KMS-11 (cell line): Measurements from ENCODE around the gene IFIH1.

ENCODE experiments used
- H2AFZ ChIP-seq: fragments of 200-600 bp; sonication (generic); 2 replicates; pipeline ENCODE4 v1.6.1; 2016; ENCODE audit warnings: antibody characterized with exemption, mixed run types, low read depth
- H3K27ac ChIP-seq: fragments of 200-600 bp; sonication (generic); 2 replicates; pipeline ENCODE4 v1.6.1; 2016; ENCODE audit warnings: mild to moderate bottlenecking, mixed run types
- H3K27me3 ChIP-seq: fragments of 200-600 bp; sonication (generic); 2 replicates; pipeline ENCODE4 v1.6.1; 2017; ENCODE audit warnings: mild to moderate bottlenecking, low read depth, mixed run types, moderate library complexity; ENCODE audit not compliant: insufficient read depth
- H3K36me3 ChIP-seq: fragments of 200-600 bp; sonication (generic); 2 replicates; pipeline ENCODE4 v1.6.1; 2017; ENCODE audit warnings: mild to moderate bottlenecking, mixed run types; ENCODE audit not compliant: insufficient read depth
- H3K4me1 ChIP-seq: fragments of 200-600 bp; sonication (generic); 2 replicates; pipeline ENCODE4 v1.6.1; 2016; ENCODE audit warnings: mild to moderate bottlenecking, low read depth, mixed run types; ENCODE audit not compliant: poor library complexity, severe bottlenecking
- H3K4me2 ChIP-seq: fragments of 200-600 bp; sonication (generic); 2 replicates; pipeline ENCODE4 v1.7.0; 2016; ENCODE audit warnings: mild to moderate bottlenecking, mixed run types
- H3K4me3 ChIP-seq: fragments of 200-600 bp; sonication (generic); IDR thresholded peaks from 2 replicates; pipeline ENCODE4 v1.6.1; 2017; ENCODE audit warnings: low read depth, low read length, mixed read lengths; ENCODE audit not compliant: insufficient read depth
- H3K79me2 ChIP-seq: fragments of 200-600 bp; sonication (generic); 2 replicates; pipeline ENCODE4 v1.6.1; 2016; ENCODE audit warnings: low read depth, mixed run types; ENCODE audit not compliant: insufficient read depth
- H3K9ac ChIP-seq: fragments of 200-600 bp; sonication (generic); 2 replicates; pipeline ENCODE4 v1.6.1; 2016; ENCODE audit warnings: mild to moderate bottlenecking, mixed run types
- H4K20me1 ChIP-seq: fragments of 200-600 bp; sonication (generic); 2 replicates; pipeline ENCODE4 v1.6.1; 2016; ENCODE audit warnings: mild to moderate bottlenecking, mixed run types; ENCODE audit not compliant: insufficient read depth
- CTCF ChIP-seq: fragments of 200-600 bp; sonication (generic); conservative IDR thresholded peaks from 2 replicates; pipeline ENCODE4 v1.6.1; 2017; ENCODE audit warnings: low read depth, mild to moderate bottlenecking, antibody characterized with exemption, low read length, moderate library complexity, mixed read lengths

Gene IFIH1

GRCh38 chr2:162257425-162257824 lies 61.1 kb downstream of the IFIH1 start:
- H2AFZ ChIP-seq = no peak overlapping the region
- no peak overlapping the region for H3K4me2 ChIP-seq
- no peaks in the 10 kb centered on the region for H3K36me3 ChIP-seq
- no peaks in the 10 kb centered on the region for H4K20me1 ChIP-seq
- H3K27ac ChIP-seq = no peak overlapping the region
- H3K27me3 ChIP-seq = no peaks in the 10 kb centered on the region
- no peak overlapping the region for H3K4me3 ChIP-seq
- peaks cover 13% of the 10 kb centered on the region for H3K4me1 ChIP-seq
- no peak for TF ChIP-seq CTCF
- H3K9ac ChIP-seq = no peak overlapping the region
- no peaks in the 10 kb centered on the region for H3K79me2 ChIP-seq

- TF ChIP-seq CTCF = no peak
Measured at GRCh38 chr2:162256591-162256991, 61.9 kb downstream of the IFIH1 start.

GRCh38 chr2:162254236-162254871 lies 64.1 kb downstream of the IFIH1 start:
- H3K4me2 ChIP-seq = no peak overlapping the region
- H3K79me2 ChIP-seq = no peaks in the 10 kb centered on the region
- no peak overlapping the region for H3K4me3 ChIP-seq
- no peaks in the 10 kb centered on the region for H4K20me1 ChIP-seq
- H3K36me3 ChIP-seq = no peaks in the 10 kb centered on the region
- no peak for TF ChIP-seq CTCF
- no peak overlapping the region for H2AFZ ChIP-seq
- H3K27me3 ChIP-seq = no peaks in the 10 kb centered on the region
- H3K9ac ChIP-seq = no peak overlapping the region
- H3K4me1 ChIP-seq = no peaks in the 10 kb centered on the region
- no peak overlapping the region for H3K27ac ChIP-seq

More at GRCh38 chr2:162256591-162256991, 61.9 kb downstream of the IFIH1 start:
- Histone ChIP-seq H3K79me2 (no peaks in the 10 kb centered on the region), H3K4me3 (no peak overlapping the region), H3K4me2 (no peak overlapping the region), H3K27ac (no peak overlapping the region), H3K36me3 (no peaks in the 10 kb centered on the region), H3K27me3 (no peaks in the 10 kb centered on the region), H3K4me1 (peaks cover 12% of the 10 kb centered on the region), H3K9ac (no peak overlapping the region), H2AFZ (no peak overlapping the region), H4K20me1 (no peaks in the 10 kb centered on the region)

- no peak overlapping the region for H3K9ac ChIP-seq
- H3K79me2 ChIP-seq = no peaks in the 10 kb centered on the region
- no peaks in the 10 kb centered on the region for H4K20me1 ChIP-seq
- H3K27ac ChIP-seq = no peak overlapping the region
- no peak overlapping the region for H3K4me2 ChIP-seq
- no peak overlapping the region for H3K4me3 ChIP-seq
- no peaks in the 10 kb centered on the region for H3K4me1 ChIP-seq
- H3K36me3 ChIP-seq = no peaks in the 10 kb centered on the region
- no peak overlapping the region for H2AFZ ChIP-seq
- H3K27me3 ChIP-seq = no peaks in the 10 kb centered on the region
- TF ChIP-seq CTCF = no peak
Measured at GRCh38 chr2:162253435-162253834, 65.0 kb downstream of the IFIH1 start.
